SK-MEL-5 (cell line): Measurements from ENCODE around the gene PON1. TPM values are rescaled to one million over a fixed set of nuclear protein-coding genes. Genes with fewer than 3 reads are reported as not detected.

ENCODE experiments used
- DNase-seq: peaks from one replicate; pipeline ENCODE4 v3.0.0-alpha.2; 2016; ENCODE audit warnings: low read depth, low spot score
- in situ Hi-C: cut with HindIII; loops from 2 replicates; pipeline ENCODE4 v1.10.0; 2016; ENCODE audit warnings: low sequenced_read_pairs, high pct_unique_total_duplicates, low pct_unique_long_range_greater_than_20kb
- total RNA-seq: library from RNA; depleted of rRNA; stranded (reverse); fragments of >200 nt; shearing (Covaris generic); gene quantifications from 2 replicates; pipeline ENCODE4 v1.2.3, GENCODE V29; 2014

The PON1 gene
- total RNA-seq, 1 experiment from 2014 or later = not detected

- in situ Hi-C loops = no loop called here
- no peak for DNase-seq
Observed at GRCh38 chr7:95321720-95322119, 2.6 kb downstream of the PON1 start.

GRCh38 chr7:95320651-95321050, 3.7 kb downstream of the PON1 start:
- in situ Hi-C loops = no loop called here
- DNase-seq = no peak

GRCh38 chr7:95319570-95319969, 4.8 kb downstream of the PON1 start:
- no peak for DNase-seq
- in situ Hi-C loops = no loop called here

DNA sequence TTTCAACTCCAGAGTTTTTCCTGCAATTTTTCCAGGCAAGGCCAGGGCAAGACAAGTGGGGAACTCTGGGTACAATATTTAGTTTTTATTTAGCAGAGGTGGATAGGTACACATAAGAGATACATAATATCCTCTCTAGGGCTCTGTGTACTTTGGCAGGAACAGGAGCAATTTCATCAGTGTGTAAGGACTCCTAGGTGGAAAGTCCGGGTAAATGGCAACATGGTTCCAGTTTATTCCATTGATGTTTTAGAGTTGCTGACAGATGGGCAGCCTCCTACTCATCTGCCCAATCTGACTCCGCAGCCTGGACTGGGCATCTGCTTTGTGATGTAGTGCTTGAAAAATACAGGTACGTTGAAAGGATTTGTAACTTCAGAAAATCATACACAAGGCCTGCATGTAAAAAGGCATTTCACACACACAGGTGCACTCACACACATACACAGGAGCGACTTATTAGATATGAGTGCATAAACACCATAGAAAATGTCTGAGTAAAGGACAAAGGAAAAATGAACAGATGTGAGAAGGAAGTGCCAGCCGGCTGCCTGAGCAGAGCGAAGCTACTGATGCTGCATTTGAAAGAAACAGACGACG, 5.7 kb downstream of the PON1 start:
- DNase-seq = no peak
- in situ Hi-C loops = no loop called here

DNA sequence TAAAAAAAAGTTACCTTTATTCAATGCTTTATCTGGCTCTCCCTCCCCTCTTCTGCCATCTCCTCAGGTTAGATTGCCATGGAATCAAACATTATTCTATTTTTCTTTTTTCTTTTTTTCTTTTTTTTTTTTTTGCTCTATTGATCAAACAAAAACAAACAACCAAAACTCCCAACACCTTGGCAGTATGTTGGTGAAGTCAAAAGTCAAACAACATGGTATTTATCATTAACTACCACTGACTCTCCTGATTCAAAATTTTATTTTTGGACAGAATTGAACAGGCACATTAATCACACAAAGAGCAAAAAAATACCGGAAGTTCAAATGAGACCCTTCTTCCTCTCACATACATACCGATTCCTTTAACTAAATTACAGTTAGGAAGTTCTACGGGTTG, 6.4 kb downstream of the PON1 start:
- in situ Hi-C loops = no loop called here
- no peak for DNase-seq

GRCh38 chr7:95317546-95317945, 6.8 kb downstream of the PON1 start:
- in situ Hi-C loops = no loop called here
- DNase-seq = no peak

DNA sequence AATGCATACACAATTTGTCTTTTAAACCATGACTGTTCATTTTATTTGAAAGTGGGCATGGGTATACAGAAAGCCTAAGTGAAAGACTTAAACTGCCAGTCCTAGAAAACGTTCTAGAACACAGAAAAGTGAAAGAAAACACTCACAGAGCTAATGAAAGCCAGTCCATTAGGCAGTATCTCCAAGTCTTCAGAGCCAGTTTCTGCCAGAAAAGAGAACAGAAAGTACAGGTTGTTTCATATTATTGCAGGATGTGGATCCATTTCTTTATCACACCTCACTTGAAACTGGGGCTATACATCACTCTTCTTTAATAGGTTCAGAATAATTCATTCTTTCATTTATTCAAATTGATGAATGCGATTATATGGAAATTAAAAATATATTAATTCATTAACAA, 7.7 kb downstream of the PON1 start:
- no peak for DNase-seq
- in situ Hi-C loops = no loop called here

- in situ Hi-C loops = no loop called here
- no peak for DNase-seq
Observed at GRCh38 chr7:95312561-95312960, 11.8 kb downstream of the PON1 start.

GRCh38 chr7:95311389-95311788, 12.9 kb downstream of the PON1 start:
- DNase-seq = no peak
- in situ Hi-C loops = no loop called here

DNA sequence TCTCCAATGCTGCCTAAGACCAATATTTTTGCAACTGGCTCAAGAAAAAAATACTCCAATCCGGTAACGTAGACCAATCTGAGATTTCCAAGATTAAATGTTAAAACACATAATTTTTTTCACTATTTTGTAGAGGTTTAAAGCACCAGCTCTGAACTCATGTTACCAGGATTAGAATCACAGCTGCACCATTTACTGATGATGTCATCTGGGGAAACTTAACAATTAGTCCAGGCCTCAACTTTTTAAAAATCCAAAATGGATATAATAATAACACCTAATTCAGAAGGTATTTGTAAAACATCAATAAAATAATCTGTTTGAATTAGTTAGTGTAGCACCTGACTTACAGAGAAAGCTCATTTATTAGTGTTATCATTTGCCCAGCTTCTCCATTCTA, 14.4 kb downstream of the PON1 start:
- DNase-seq = no peak
- in situ Hi-C loops = no loop called here

DNA sequence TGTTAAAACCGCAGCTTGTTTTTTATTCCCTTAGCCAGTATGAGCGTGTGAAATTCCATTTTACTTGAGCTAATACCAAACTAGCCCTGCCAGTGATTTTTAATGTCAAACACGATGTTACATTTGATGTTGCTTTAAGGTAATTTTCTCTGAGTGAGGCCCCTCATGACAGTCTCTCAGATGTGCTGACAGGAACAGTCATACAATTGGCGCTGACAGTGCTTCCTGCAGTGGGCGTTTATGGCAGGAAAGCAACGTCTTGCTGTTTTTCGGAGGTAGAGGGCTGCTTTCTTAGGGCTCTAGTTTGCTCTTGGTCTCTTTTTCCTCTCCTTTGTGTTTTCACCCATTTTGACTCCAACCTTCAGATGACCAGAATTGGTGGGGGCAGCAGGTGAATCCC, 19.3 kb downstream of the PON1 start:
- DNase-seq = no peak
- in situ Hi-C loops = no loop called here

- in situ Hi-C loops = no loop called here
- no peak for DNase-seq
Observed at GRCh38 chr7:95303013-95303905, 21.1 kb downstream of the PON1 start.

GRCh38 chr7:95298091-95298490, 26.2 kb downstream of the PON1 start:
- in situ Hi-C loops = no loop called here
- DNase-seq = no peak

DNA sequence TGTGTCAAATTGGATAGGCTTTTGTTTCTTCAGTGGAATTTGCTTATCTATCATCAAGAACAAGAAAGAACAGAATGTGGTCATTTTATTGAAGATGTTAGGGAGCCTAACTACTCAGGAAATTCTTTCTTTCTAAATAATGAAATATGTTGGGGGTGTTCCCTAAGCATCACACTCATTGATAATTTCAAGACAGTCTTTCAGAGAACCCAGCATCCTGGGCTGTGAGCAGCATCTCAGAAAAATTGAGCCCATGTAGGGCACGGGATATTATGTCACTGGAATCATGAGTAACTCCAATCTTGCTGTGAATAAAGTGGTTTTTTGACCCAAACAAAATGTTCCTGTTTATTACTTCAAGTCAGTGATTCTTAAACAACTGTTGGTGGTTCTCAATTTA, 27.3 kb downstream of the PON1 start:
- in situ Hi-C loops = no loop called here
- DNase-seq = no peak

DNA sequence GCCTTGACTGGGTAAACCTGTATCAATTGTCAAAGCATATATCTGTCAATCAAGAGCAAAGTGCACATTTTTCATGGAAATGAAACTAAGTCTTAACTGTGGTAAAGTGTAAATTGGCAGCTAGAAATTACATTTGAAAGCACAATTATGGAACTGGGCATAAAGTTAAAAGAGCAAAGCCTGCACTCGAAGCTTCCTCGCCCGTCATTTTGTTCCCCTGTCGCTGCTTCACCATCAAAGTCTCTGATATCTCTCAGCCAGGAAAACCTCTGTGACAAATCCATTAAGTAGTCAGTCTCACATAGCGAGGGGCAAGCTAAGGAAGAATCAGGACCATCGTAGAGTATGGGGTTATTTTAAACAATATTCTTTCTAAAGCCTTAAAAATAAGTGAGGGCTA, 27.9 kb downstream of the PON1 start:
- no peak for DNase-seq
- in situ Hi-C loops = no loop called here

DNA sequence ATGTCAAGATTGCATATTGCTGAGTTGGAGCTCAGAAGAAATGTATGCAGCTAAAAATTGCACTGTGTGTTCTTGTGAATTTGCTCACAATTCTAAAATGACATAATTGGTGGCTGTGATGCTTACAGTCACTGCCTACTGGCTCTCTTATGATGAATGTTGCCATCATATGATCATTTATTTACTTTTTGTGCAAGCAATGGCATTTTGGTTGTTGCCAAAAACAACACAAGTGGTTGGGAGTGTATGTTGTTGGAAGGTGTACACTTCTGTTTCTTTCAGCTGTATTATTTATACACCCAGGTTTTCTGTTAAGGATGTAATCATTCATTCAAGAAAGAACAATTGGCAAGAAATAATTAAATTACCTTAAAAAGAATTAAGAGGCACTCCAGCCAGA, 28.9 kb downstream of the PON1 start:
- in situ Hi-C loops = no loop called here
- DNase-seq = no peak

DNA sequence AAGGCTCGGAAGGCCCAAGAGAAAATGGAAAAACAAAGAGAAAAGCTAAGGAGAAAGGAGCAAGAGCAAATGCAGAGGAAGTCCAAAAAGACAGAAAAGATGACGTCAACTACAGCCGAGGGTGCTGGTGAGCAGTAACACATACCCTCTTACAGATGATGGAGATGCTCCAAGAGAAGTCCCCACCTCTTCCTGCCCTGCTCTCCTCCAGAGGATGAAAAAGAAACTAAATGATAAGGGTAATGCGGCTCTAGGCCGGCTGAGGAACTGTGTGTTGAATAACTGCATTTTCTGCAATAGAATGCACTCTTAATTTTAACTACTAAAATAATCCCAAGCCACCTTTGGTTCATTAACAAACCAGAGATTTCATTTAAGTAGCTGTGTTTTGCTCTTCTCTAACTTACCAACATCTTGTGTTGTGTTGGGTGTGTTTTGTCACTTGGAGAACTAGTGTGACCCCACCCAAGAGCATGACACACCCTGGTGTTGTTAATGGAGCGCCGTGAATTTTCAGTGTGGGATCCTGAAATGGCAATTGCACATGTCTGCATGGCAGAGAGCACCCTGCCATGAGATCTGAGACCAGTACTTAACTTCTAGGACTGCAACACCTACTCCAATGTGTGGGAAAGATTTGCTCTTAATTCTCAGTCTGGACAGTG, 34.0 kb downstream of the PON1 start:
- no peak for DNase-seq
- in situ Hi-C loops = no loop called here

DNA sequence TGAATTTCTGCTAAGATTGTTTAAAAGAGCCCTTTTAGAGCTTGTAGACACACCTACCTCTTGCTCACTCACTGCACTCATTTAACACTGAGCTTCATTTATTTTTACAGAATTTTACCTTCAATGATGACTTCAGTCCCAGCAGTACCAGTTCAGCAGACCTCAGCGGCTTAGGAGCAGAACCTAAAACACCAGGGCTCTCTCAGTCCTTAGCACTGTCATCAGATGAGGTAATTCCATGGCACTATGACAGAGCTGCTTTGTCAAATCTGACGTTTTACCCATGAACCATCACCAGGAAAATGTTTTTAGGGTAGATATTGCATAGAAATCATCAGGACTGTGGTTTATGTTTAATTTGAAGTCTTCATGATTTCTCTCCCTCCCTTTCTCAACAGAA, 38.2 kb downstream of the PON1 start:
- DNase-seq = no peak
- in situ Hi-C loops = no loop called here

DNA sequence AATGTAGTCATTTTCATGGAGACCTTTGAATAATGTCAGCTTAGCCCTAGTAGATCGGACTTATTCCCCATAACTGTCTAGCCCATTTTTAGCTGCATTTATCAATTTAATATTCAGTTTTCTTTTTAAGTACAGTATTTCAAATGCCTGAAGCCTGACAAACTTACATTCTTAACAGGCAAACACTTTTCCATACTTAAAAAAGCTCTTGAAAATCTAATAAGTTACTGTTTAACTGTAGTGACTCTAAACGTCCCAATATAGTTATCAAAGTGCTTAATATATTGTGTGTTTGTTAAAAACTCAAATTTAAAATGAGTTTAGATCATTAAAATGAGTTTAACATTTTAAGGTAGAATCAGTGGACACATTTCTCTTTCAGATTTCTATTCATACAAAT, 44.9 kb downstream of the PON1 start:
- in situ Hi-C loops = no loop called here
- no peak for DNase-seq
